K562 (cell line): Measurements from ENCODE around the gene TXLNG. TPM values are rescaled to one million over a fixed set of nuclear protein-coding genes. Genes with fewer than 3 reads are reported as not detected.

Experiments used
- ATAC-seq: fragments of 200-7000 bp; cut with Tn5 transposase; 3 replicates; pipeline ENCODE4 v1.9.1; 2020; ENCODE audit warnings: moderate library complexity
- BruUV-seq: library from RNA; stranded (reverse); fragments of 400-500 nt; replicated peaks from 2 replicates; lab custom pipeline; 2021; lab: Mats Ljungman, UMichigan
- CTCF ChIA-PET: fragments of 300-600 bp; formaldehyde crosslinking; extraction: SDS; loops from one replicate; lab custom pipeline; 2021; ENCODE audit warnings: low intra/inter-chr PET ratio; lab: Yijun Ruan, JAX
- POLR2A ChIA-PET: fragments of 300-600, 350-650 bp; sonication (Branson Sonifier 250); formaldehyde crosslinking; extraction: SDS; loops from one replicate; lab custom pipeline; 2021; ENCODE audit warnings: antibody characterized with exemption, inconsistent platforms; lab: Yijun Ruan, JAX
- DNase-seq, 4 experiments: peaks; one replicate each; pipeline versions ENCODE4 v3.0.0 to v3.0.0-alpha.2; 2011 to 2018; ENCODE audit warnings: low spot score in 3 of 4, mixed read lengths in 3 of 4; ENCODE audit errors: extremely low read depth in 1 of 4
- FAIRE-seq: peaks from 2 replicates; lab custom pipeline; 2011; peaks lifted over from hg19 to GRCh38; lab: Jason Lieb, UNC
- H2AFZ ChIP-seq: 2 replicates; pipeline ENCODE4 v1.6.0; 2011; ENCODE audit warnings: low read depth, low read length, control low read depth, inconsistent platforms
- H3K27ac ChIP-seq: fragments of 200-600 bp; 3 replicates; pipeline ENCODE4 v1.8.0; 2011; ENCODE audit warnings: low read depth, mild to moderate bottlenecking, control low read depth, inconsistent platforms, low read length, moderate library complexity, mixed read lengths; ENCODE audit errors: extremely low read depth
- H3K27me3 ChIP-seq, 2 experiments: fragments of 300-600 bp in 1 of 2; 2 replicates in 1 of 2; 3 replicates in 1 of 2; pipeline versions ENCODE4 v1.6.0 to v1.8.0; 2011; ENCODE audit warnings: inconsistent platforms in 2 of 2, low read length in 2 of 2, mild to moderate bottlenecking in 1 of 2, mixed read lengths in 1 of 2, moderate library complexity in 1 of 2; ENCODE audit not compliant: control insufficient read depth in 2 of 2, insufficient read depth in 2 of 2
- H3K36me3 ChIP-seq: fragments of 300-600 bp; 3 replicates; pipeline ENCODE4 v1.8.0; 2011; ENCODE audit warnings: mild to moderate bottlenecking, low read length, inconsistent platforms; ENCODE audit not compliant: control insufficient read depth, insufficient read depth
- H3K4me1 ChIP-seq, 2 experiments: fragments of 200-600 bp in 1 of 2; replicated peaks in 1 of 2; 2 replicates in 1 of 2; 3 replicates in 1 of 2; pipeline versions ENCODE4 v1.5.1 to v1.8.0; 2011; ENCODE audit warnings: inconsistent platforms in 2 of 2, low read length in 2 of 2, mild to moderate bottlenecking in 1 of 2, mixed read lengths in 1 of 2, moderate library complexity in 1 of 2; ENCODE audit not compliant: control insufficient read depth in 2 of 2, insufficient read depth in 2 of 2
- H3K4me2 ChIP-seq: 2 replicates; pipeline ENCODE4 v1.6.1; 2011; ENCODE audit warnings: low read length, control low read depth, inconsistent platforms, mixed read lengths; ENCODE audit not compliant: insufficient read depth
- H3K4me3 ChIP-seq: fragments of 200-600 bp; sonication (generic), shearing (Covaris generic); 2 replicates; pipeline ENCODE4 v1.5.1; 2016; ENCODE audit warnings: control low read depth, inconsistent platforms
- H3K79me2 ChIP-seq: fragments of 200-600 bp; 3 replicates; pipeline ENCODE4 v1.8.0; 2011; ENCODE audit warnings: low read length, inconsistent platforms; ENCODE audit not compliant: control insufficient read depth, insufficient read depth
- H3K9ac ChIP-seq, 2 experiments: 2 replicates each; pipeline versions ENCODE4 v1.6.0 to v1.6.1; 2011; ENCODE audit warnings: low read depth in 2 of 2, low read length in 2 of 2, control low read depth in 1 of 2, inconsistent platforms in 1 of 2, mild to moderate bottlenecking in 1 of 2, mixed read lengths in 1 of 2; ENCODE audit not compliant: insufficient read depth in 1 of 2
- H3K9me1 ChIP-seq: one replicate; pipeline ENCODE4 v1.6.0; 2011; ENCODE audit warnings: inconsistent platforms, mild to moderate bottlenecking, low read length, moderate library complexity; ENCODE audit not compliant: control insufficient read depth, insufficient read depth
- H3K9me3 ChIP-seq: replicated peaks from 2 replicates; pipeline ENCODE4 v1.5.1; 2011; ENCODE audit warnings: low read depth, low read length, inconsistent platforms; ENCODE audit not compliant: control insufficient read depth, insufficient read depth
- H4K20me1 ChIP-seq: replicated peaks from 2 replicates; pipeline ENCODE4 v1.6.1; 2011; ENCODE audit warnings: low read length, inconsistent platforms, mixed read lengths; ENCODE audit not compliant: control insufficient read depth, insufficient read depth
- BMI1 ChIP-seq: fragments of 150-350 bp; IDR thresholded peaks from 2 replicates; pipeline ENCODE4 v1.6.1; 2014; ENCODE audit warnings: low read length
- CCNT2 ChIP-seq: IDR thresholded peaks from 2 replicates; pipeline ENCODE4 v1.6.1; 2011; ENCODE audit warnings: borderline replicate concordance, low read depth, mild to moderate bottlenecking, moderate library complexity, mixed read lengths, low read length; ENCODE audit not compliant: insufficient read length; ENCODE audit errors: extremely low read depth
- CREM ChIP-seq: IDR thresholded peaks from 2 replicates; pipeline ENCODE4 v1.6.1; 2014; ENCODE audit warnings: antibody characterized with exemption, low read depth
- CTBP1 ChIP-seq: fragments of 450-650 bp; IDR thresholded peaks from 2 replicates; pipeline ENCODE4 v1.6.1; 2016; ENCODE audit warnings: borderline replicate concordance
- ERF ChIP-seq: fragments of 450-650 bp; formaldehyde crosslinking; IDR thresholded peaks from 2 replicates; pipeline ENCODE4 v1.4.0; 2020; ENCODE audit warnings: mild to moderate bottlenecking, mixed read lengths
- ETV1 ChIP-seq: fragments of 450-650 bp; conservative IDR thresholded peaks from 2 replicates; pipeline ENCODE4 v1.6.1; 2016; ENCODE audit warnings: missing genetic modification characterization, control low read depth, low read depth, missing compliant biosample characterization
- FIP1L1 ChIP-seq: fragments of 200-400 bp; formaldehyde crosslinking; IDR thresholded peaks from 2 replicates; pipeline ENCODE4 v1.6.1; 2018; ENCODE audit warnings: mild to moderate bottlenecking, low read depth, low read length; ENCODE audit not compliant: poor library complexity, severe bottlenecking
- L3MBTL2 ChIP-seq: fragments of 450-650 bp; IDR thresholded peaks from 2 replicates; pipeline ENCODE4 v1.6.1; 2016; ENCODE audit warnings: mild to moderate bottlenecking, moderate library complexity
- MAFF ChIP-seq: IDR thresholded peaks from 2 replicates; pipeline ENCODE4 v1.6.1; 2012; ENCODE audit warnings: low read length, improper control_type of control experiment
- MAFG ChIP-seq: fragments of 450-650 bp; conservative IDR thresholded peaks from 2 replicates; pipeline ENCODE4 v1.6.1; 2016; ENCODE audit warnings: missing genetic modification characterization, missing compliant biosample characterization
- PYGO2 ChIP-seq: fragments of 450-650 bp; IDR thresholded peaks from 2 replicates; pipeline ENCODE4 v1.6.1; 2016; ENCODE audit warnings: mild to moderate bottlenecking, missing genetic modification characterization, moderate library complexity, missing compliant biosample characterization
- SOX6 ChIP-seq: fragments of 450-650 bp; IDR thresholded peaks from 2 replicates; pipeline ENCODE4 v1.6.1; 2014; ENCODE audit warnings: mild to moderate bottlenecking
- TBP ChIP-seq: optimal IDR thresholded peaks from 2 replicates; pipeline ENCODE3; 2011; ENCODE audit warnings: low read depth, low read length, improper control_type of control experiment
- ZBTB17 ChIP-seq: fragments of 450-650 bp; formaldehyde crosslinking; IDR thresholded peaks from 2 replicates; pipeline ENCODE4 v1.4.0; 2020; ENCODE audit warnings: mild to moderate bottlenecking
- ZNF316 ChIP-seq: fragments of 450-650 bp; IDR thresholded peaks from 2 replicates; pipeline ENCODE4 v1.6.1; 2016
- ZNF589 ChIP-seq: fragments of 200-800 bp; sonication (Bioruptor generic); IDR thresholded peaks from 2 replicates; pipeline ENCODE4 v1.6.1; 2016; ENCODE audit warnings: low read depth, missing genetic modification characterization, missing compliant biosample characterization
- WGBS: fragments of 100-300 bp; shearing (Covaris generic); methylation state at CpG from one replicate; pipeline ENCODE4 v1.1.6; 2016; ENCODE audit warnings: low coverage, mixed read lengths; ENCODE audit not compliant: insufficient coverage; ENCODE audit errors: missing lambda C conversion rate; 5-methylcytosine and 5-hydroxymethylcytosine counted together
- in situ Hi-C: fragments of 300-500 bp; cut with MboI; formaldehyde crosslinking; loops from 4 replicates; pipeline ENCODE4 v1.15.0; 2018; ENCODE audit warnings: inconsistent platforms, mixed read lengths
- intact Hi-C: fragments of 100-400 bp; cut with micrococcal nuclease; formaldehyde crosslinking; loops from 2 replicates; pipeline ENCODE4 v1.14.2; 2022
- polyA plus RNA-seq, 8 experiments: library from polyadenylated mRNA; depleted of rRNA in 4 of 8; stranded (reverse) in 5 of 8; unstranded in 3 of 8; fragments of >200 nt; fragmentation: Nextera tagmentation in 2 of 8; fragmentation: Illumina TruSeq in 1 of 8; extraction: Ambion mirVana in 2 of 8; extraction: Trizol in 1 of 8; gene quantifications; 2 replicates each; pipeline versions ENCODE4 v1.2.1 to v1.2.3, GENCODE V29; 2011 to 2014; ENCODE audit warnings: inconsistent platforms in 1 of 8, missing spikeins in 1 of 8
- total RNA-seq, 7 experiments: library from RNA; depleted of rRNA in 6 of 7; stranded (reverse); fragments of >200 nt in 6 of 7; fragmentation: Illumina TruSeq in 2 of 7; extraction: Trizol in 2 of 7; gene quantifications; 2 replicates each; pipeline versions ENCODE4 v1.2.1 to v1.2.3, GENCODE V29; 2011 to 2021; ENCODE audit warnings: low replicate concordance in 1 of 7
- TF ChIP-seq, protein P1 (sequence below), 3 experiments: IDR thresholded peaks in 2 of 3; conservative IDR thresholded peaks in 1 of 3; 2 replicates each; pipeline ENCODE4 v1.5.1; 2011 to 2012; ENCODE audit warnings: low read length in 3 of 3, mild to moderate bottlenecking in 3 of 3, control low read depth in 2 of 3, improper control_type of control experiment in 1 of 3, inconsistent platforms in 1 of 3, low read depth in 1 of 3, mixed read lengths in 1 of 3, moderate library complexity in 1 of 3; ENCODE audit not compliant: insufficient read depth in 2 of 3
- TF ChIP-seq, protein P2 (sequence below): fragments of 450-650 bp; IDR thresholded peaks from 2 replicates; pipeline ENCODE4 v1.7.1; 2018; ENCODE audit warnings: mild to moderate bottlenecking, low read depth; ENCODE audit not compliant: partially characterized antibody

Gene TXLNG
- total and polyA plus RNA-seq, 9 of the 15 experiments (the other 6 are each of a cell fraction or from before 2014, with no cell fraction given), result 13.1 to 47.0 (median 31.6) TPM

DNA sequence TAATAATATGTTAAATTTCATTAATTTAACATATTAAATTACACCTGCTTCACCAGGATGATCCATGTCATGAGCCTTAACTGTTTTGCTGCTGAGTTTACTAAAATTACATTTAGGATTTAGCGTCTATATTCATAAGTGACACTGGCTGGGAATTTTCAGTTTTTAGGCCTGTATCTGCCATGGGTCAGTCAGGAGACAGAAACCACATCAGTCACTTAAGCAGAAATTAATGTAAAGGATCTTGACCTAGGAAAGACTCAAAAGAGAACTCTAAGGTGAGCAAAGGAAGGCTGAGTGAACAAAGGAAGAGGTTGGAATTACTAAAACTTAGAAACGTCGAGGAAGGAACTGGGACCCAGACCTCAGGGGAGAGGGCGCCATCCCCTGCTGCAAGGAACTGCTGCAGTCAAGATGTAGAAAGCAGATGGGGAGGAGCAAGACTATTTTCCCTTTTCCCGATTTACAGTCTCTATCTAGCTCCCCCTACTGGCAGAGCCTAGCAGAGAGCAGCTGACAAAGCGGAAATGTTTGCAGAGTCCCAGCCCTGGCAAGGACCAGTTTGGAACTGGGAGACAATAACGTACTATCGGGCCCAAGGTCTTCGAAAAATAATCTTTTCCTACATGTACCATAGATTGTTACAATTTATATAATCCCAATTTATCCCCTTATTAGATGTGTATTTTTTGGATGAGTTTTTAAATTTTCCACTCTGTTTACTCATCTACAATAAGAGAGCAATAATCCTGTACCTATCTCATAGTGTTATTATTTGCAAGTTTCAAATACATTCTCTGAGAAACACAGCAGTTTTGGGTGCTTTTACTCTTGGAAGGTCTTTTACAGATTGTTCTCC is 106.5 kb downstream of the TXLNG start:
- ChIA-PET POLR2A (no interaction called here), CTCF (interaction anchor here (0.6 to 0.7 kb wide), 2 partner anchors 14 to 1033 kb away, joined by 3 read pairs; no protein-coding TSS in a partner anchor)
- Histone ChIP-seq H3K4me3 (no peak overlapping the region), H3K27me3 (peaks cover 3 to 8% of the 10 kb centered on the region in 2 experiments; a peak in 2 of 5 replicates), H3K36me3 (no peaks in the 10 kb centered on the region), H3K27ac (no peak overlapping the region), H3K4me2 (no peak overlapping the region), H3K9me3 (no peaks in the 10 kb centered on the region), H2AFZ (peak overlapping the region; percentile 78), H3K4me1 (no peaks in the 10 kb centered on the region), H3K9ac (no peak overlapping the region), H3K79me2 (no peaks in the 10 kb centered on the region), H4K20me1 (no peaks in the 10 kb centered on the region), H3K9me1 (no peaks in the 10 kb centered on the region)
- BruUV-seq, result no TSS peak
- peak; percentile 60 to 87 (median 69) for DNase-seq
- WGBS, result 10% methylated on average over 9 of the region's 9 CpGs
- peak; percentile 97 for FAIRE-seq
- in situ Hi-C loops, result no loop called here
- intact Hi-C loops, result loop anchor here (5.0 kb wide), 1 partner anchor 65 kb away; no protein-coding TSS in a partner anchor
- peak; percentile 98 for ATAC-seq
- TF ChIP-seq ETV1 (0 out of 2 replicates have a peak, but pooled peaks have one; percentile 20), MAFG (tag) (peak; percentile 36), CREM (peak; percentile 40; the same call in 1 of the 2 replicates), FIP1L1 (no peak), L3MBTL2 (peak; percentile 39), MAFF (peak; percentile 48; the same call in 1 of the 2 replicates), ZNF589 (CRISPR knock-in tag) (no peak), ZNF316 (peak; percentile 50), CCNT2 (no peak), ERF (CRISPR knock-in tag) (no peak), ZBTB17 (CRISPR knock-in tag) (no peak), BMI1 (peak; percentile 43; the same call in 1 of the 2 replicates), CTBP1 (peak; percentile 39; the same call in 1 of the 2 replicates), TBP (peak; percentile 14), PYGO2 (tag) (no peak), SOX6 (0 out of 2 replicates have a peak, but pooled peaks have one; percentile 10)
- TF ChIP-seq, protein P1, sequence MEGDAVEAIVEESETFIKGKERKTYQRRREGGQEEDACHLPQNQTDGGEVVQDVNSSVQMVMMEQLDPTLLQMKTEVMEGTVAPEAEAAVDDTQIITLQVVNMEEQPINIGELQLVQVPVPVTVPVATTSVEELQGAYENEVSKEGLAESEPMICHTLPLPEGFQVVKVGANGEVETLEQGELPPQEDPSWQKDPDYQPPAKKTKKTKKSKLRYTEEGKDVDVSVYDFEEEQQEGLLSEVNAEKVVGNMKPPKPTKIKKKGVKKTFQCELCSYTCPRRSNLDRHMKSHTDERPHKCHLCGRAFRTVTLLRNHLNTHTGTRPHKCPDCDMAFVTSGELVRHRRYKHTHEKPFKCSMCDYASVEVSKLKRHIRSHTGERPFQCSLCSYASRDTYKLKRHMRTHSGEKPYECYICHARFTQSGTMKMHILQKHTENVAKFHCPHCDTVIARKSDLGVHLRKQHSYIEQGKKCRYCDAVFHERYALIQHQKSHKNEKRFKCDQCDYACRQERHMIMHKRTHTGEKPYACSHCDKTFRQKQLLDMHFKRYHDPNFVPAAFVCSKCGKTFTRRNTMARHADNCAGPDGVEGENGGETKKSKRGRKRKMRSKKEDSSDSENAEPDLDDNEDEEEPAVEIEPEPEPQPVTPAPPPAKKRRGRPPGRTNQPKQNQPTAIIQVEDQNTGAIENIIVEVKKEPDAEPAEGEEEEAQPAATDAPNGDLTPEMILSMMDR (IDR thresholded peaks at IDR 0.05 in 2 of 3, conservative IDR thresholded peaks at IDR 0.05 in 1 of 3; ENCODE audit: insufficient read depth in 2 of 3, low read depth in 1 of 3, low read length in 3 of 3), result peak; percentile 89 to 92 (median 92)
- TF ChIP-seq, protein P2, sequence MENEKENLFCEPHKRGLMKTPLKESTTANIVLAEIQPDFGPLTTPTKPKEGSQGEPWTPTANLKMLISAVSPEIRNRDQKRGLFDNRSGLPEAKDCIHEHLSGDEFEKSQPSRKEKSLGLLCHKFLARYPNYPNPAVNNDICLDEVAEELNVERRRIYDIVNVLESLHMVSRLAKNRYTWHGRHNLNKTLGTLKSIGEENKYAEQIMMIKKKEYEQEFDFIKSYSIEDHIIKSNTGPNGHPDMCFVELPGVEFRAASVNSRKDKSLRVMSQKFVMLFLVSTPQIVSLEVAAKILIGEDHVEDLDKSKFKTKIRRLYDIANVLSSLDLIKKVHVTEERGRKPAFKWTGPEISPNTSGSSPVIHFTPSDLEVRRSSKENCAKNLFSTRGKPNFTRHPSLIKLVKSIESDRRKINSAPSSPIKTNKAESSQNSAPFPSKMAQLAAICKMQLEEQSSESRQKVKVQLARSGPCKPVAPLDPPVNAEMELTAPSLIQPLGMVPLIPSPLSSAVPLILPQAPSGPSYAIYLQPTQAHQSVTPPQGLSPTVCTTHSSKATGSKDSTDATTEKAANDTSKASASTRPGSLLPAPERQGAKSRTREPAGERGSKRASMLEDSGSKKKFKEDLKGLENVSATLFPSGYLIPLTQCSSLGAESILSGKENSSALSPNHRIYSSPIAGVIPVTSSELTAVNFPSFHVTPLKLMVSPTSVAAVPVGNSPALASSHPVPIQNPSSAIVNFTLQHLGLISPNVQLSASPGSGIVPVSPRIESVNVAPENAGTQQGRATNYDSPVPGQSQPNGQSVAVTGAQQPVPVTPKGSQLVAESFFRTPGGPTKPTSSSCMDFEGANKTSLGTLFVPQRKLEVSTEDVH, result peak; percentile 30
